Left lung (tissue), 10 donors: ENCODE measurements around the gene CTNNA3. TPM values are rescaled to one million over a fixed set of nuclear protein-coding genes. Genes with fewer than 3 reads are reported as not detected.

Experiments
- ATAC-seq: fragments of 200-7000 bp; cut with Tn5 transposase; one replicate; pipeline ENCODE4 v1.9.1; 2020; ENCODE audit warnings: moderate library complexity
- DNase-seq, 4 donors: peaks; one replicate each; pipeline ENCODE4 v3.0.0-alpha.2; 2013 to 2020
- H3K27ac ChIP-seq, 2 donors: fragments of 200-600 bp; sonication (generic) in 1 of 2; one replicate each; pipeline versions ENCODE4 v1.5.0 to v1.8.0; 2020 to 2021
- H3K27me3 ChIP-seq, 2 donors: fragments of 200-600 bp; sonication (generic) in 1 of 2; one replicate each; pipeline versions ENCODE4 v1.5.0 to v1.8.0; 2020 to 2021
- H3K36me3 ChIP-seq, 2 donors: fragments of 200-600 bp; sonication (generic) in 1 of 2; one replicate each; pipeline versions ENCODE4 v1.5.0 to v1.8.0; 2020 to 2021
- H3K4me1 ChIP-seq, 2 donors: fragments of 200-600 bp; one replicate each; pipeline ENCODE4 v1.8.0; 2021
- H3K4me3 ChIP-seq, 2 donors: fragments of 200-600 bp; sonication (generic) in 1 of 2; one replicate each; pipeline versions ENCODE4 v1.5.0 to v1.8.0; 2020 to 2021; ENCODE audit warnings: mild to moderate bottlenecking in 1 of 2
- H3K9me3 ChIP-seq, 2 donors: fragments of 200-600 bp; sonication (generic) in 1 of 2; one replicate each; pipeline versions ENCODE4 v1.5.0 to v1.8.0; 2020 to 2021
- intact Hi-C, 2 donors: fragments of 100-400 bp; cut with DNase I; formaldehyde crosslinking; loops; one replicate each; pipeline versions ENCODE4 v1.11.2 to v1.14.2; 2022
- polyA plus RNA-seq, 6 donors: library from polyadenylated mRNA; unstranded; fragments of 120-200 nt; gene quantifications; one replicate each; pipeline ENCODE4 v1.2.1, GENCODE V29; 2013; ENCODE audit not compliant: insufficient read length in 6 of 6
- total RNA-seq, 2 donors: library from RNA; stranded (reverse); fragmentation: NEBNext Ultra II Directional; extraction: Animal tissue kit (Norgen Biotek cat#: 25700); gene quantifications; one replicate each; pipeline ENCODE4 v1.2.1, GENCODE V29; 2021
- TF ChIP-seq, protein P1 (sequence below), 2 donors: fragments of 200-600 bp; sonication (generic) in 1 of 2; IDR thresholded peaks; one replicate each; pipeline versions ENCODE4 v1.5.0 to v1.8.0; 2021; ENCODE audit warnings: antibody characterized with exemption in 2 of 2
- donor health status: DM: no; HTN: yes; CAD: no.
- donor health status: DM: no; HTN: no; CAD: no.

CTNNA3 gene
- total and polyA plus RNA-seq, 8 donors, result 1.1 to 8.2 (median 6.6) TPM; not detected in 1

DNA sequence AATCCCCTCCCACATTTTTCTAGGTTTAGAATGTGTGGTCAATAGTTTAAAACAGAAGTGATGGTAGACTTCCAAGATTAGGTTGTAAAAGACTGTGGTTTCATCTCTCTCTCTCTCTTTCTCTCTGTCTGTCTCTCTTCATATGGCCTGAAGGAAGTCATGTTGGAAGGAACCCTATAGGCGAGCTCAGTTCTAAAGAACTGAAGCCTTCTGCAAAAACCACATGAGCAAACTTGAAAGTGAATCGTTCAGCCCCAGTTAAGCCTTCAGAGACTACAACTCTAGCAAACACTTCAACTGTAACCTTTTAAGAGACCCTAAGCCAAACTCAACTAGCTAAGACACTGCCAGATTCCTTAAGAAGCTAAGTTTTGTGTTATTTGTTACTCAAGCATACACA, 1477.7 kb downstream of the CTNNA3 start:
- Histone ChIP-seq H3K4me1 (no peaks in the 10 kb centered on the region), H3K9me3 (no peaks in the 10 kb centered on the region), H3K36me3 (no peaks in the 10 kb centered on the region), H3K27ac (no peak overlapping the region), H3K4me3 (no peak overlapping the region), H3K27me3 (no peaks in the 10 kb centered on the region)
- DNase-seq, result no peak
- no peak for ATAC-seq
- TF ChIP-seq, protein P1, sequence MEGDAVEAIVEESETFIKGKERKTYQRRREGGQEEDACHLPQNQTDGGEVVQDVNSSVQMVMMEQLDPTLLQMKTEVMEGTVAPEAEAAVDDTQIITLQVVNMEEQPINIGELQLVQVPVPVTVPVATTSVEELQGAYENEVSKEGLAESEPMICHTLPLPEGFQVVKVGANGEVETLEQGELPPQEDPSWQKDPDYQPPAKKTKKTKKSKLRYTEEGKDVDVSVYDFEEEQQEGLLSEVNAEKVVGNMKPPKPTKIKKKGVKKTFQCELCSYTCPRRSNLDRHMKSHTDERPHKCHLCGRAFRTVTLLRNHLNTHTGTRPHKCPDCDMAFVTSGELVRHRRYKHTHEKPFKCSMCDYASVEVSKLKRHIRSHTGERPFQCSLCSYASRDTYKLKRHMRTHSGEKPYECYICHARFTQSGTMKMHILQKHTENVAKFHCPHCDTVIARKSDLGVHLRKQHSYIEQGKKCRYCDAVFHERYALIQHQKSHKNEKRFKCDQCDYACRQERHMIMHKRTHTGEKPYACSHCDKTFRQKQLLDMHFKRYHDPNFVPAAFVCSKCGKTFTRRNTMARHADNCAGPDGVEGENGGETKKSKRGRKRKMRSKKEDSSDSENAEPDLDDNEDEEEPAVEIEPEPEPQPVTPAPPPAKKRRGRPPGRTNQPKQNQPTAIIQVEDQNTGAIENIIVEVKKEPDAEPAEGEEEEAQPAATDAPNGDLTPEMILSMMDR (IDR thresholded peaks at IDR 0.05), result no peak
- intact Hi-C loops, result no loop called here

DNA sequence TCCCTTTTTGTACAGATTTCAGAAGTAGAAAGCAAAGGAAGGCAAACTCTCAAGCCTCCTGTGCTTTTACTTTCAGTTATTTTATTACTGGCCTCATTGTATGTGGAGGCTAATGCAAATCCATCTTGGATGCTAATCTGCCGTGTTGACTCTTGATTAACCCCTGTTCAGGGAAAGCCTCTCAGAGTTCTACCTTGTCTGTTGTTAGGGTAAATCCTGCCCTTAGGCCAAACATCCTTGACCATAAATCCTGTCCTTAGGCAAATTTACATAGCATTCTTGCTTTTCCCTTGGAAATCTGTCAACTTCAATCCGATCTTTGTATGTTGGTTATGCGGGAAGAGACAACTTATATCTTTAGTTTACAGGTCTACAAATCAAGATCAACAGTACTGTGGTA, 1480.1 kb downstream of the CTNNA3 start:
- ATAC-seq (no peak), DNase-seq (no peak)
- TF ChIP-seq, protein P1 (IDR thresholded peaks at IDR 0.05), result no peak
- Histone ChIP-seq H3K36me3 (no peaks in the 10 kb centered on the region), H3K4me1 (no peaks in the 10 kb centered on the region), H3K9me3 (no peaks in the 10 kb centered on the region), H3K27me3 (no peaks in the 10 kb centered on the region), H3K4me3 (no peak overlapping the region), H3K27ac (no peak overlapping the region)
- intact Hi-C loops, result no loop called here

DNA sequence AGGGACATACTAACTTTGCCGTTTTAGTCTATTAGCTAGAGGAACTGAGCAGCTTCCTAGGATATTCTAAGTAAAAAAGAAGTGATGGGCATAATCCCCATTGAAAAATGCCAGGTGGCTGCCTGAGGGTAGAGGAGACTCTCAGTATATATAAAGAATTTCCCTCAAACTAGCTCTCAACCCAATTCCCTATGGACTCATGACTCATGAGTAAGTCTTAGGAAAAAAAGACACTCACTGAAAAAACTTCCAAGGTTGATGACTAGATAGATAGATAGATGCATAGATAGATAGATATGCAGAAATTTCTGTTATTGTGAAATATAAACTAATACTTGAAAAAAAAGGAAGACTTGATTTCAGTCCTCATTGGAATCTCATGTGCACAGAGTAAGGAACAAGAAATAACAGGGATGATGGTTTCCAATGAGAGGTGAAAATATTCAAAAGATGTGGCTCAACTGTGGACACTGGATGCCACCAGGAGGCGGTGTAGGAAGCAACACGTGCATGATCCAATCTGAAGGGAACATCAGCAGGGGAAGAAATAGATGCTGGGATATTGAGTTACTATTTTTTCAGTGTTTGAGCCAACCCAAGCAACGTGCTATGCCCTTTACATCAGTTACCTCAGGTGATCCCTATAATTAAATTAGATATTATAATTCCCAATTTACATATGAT, 1481.1 kb downstream of the CTNNA3 start:
- no peak overlapping the region for H3K27ac ChIP-seq
- no peak overlapping the region for H3K4me3 ChIP-seq
- DNase-seq, result no peak
- intact Hi-C loops, result no loop called here
- no peaks in the 10 kb centered on the region for H3K36me3 ChIP-seq
- no peaks in the 10 kb centered on the region for H3K4me1 ChIP-seq
- no peak for ATAC-seq
- TF ChIP-seq, protein P1 (IDR thresholded peaks at IDR 0.05), result no peak
- H3K9me3 ChIP-seq, result no peaks in the 10 kb centered on the region
- H3K27me3 ChIP-seq, result no peaks in the 10 kb centered on the region

DNA sequence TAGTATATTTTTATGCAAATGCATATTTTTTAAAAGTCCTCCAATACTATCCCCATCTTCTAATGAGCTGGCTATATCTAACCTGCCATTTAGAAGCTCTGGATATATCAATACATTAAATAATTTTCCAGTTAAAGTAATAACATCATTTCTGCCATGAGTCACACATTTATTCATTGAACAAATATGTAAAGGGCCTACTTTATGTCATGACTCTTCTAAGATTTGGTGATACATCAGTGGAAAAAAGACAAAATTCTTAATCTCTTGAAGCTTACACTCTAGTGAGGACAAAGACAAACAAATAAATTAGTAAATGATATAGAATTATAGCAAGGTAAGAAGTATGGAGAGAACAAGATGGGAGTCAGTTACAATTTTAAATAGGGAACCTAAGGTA, 1487.0 kb downstream of the CTNNA3 start:
- H3K4me3 ChIP-seq, result no peak overlapping the region
- no peaks in the 10 kb centered on the region for H3K36me3 ChIP-seq
- intact Hi-C loops, result no loop called here
- TF ChIP-seq, protein P1 (IDR thresholded peaks at IDR 0.05), result no peak
- no peak overlapping the region for H3K27ac ChIP-seq
- H3K27me3 ChIP-seq, result no peaks in the 10 kb centered on the region
- H3K9me3 ChIP-seq, result no peaks in the 10 kb centered on the region
- ATAC-seq, result no peak
- no peaks in the 10 kb centered on the region for H3K4me1 ChIP-seq
- no peak for DNase-seq

DNA sequence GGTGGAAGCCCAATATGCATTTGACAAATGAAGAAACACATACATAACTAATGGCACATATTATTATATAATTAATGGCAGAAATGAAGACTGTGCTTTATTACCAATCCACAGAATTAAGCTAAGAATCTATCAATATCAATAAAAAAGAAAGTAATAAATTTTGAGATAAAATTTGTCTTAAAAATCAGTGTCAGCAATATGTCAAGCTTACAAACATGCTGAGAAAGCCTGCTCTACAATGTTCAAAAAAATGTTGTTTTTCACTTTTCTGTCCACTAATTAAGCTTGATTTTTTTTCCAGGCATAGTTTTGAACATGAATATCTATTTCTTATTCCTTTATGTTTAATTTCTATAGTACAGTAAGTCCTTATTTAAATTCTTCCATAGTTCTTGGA, 1491.2 kb downstream of the CTNNA3 start:
- Histone ChIP-seq H3K36me3 (no peaks in the 10 kb centered on the region), H3K9me3 (no peaks in the 10 kb centered on the region), H3K4me1 (no peaks in the 10 kb centered on the region), H3K4me3 (no peak overlapping the region), H3K27ac (no peak overlapping the region), H3K27me3 (no peaks in the 10 kb centered on the region)
- intact Hi-C loops, result no loop called here
- TF ChIP-seq, protein P1 (IDR thresholded peaks at IDR 0.05), result no peak
- ATAC-seq (no peak), DNase-seq (no peak)
